ENCODE results near the gene CANX.

CANX gene

DNA sequence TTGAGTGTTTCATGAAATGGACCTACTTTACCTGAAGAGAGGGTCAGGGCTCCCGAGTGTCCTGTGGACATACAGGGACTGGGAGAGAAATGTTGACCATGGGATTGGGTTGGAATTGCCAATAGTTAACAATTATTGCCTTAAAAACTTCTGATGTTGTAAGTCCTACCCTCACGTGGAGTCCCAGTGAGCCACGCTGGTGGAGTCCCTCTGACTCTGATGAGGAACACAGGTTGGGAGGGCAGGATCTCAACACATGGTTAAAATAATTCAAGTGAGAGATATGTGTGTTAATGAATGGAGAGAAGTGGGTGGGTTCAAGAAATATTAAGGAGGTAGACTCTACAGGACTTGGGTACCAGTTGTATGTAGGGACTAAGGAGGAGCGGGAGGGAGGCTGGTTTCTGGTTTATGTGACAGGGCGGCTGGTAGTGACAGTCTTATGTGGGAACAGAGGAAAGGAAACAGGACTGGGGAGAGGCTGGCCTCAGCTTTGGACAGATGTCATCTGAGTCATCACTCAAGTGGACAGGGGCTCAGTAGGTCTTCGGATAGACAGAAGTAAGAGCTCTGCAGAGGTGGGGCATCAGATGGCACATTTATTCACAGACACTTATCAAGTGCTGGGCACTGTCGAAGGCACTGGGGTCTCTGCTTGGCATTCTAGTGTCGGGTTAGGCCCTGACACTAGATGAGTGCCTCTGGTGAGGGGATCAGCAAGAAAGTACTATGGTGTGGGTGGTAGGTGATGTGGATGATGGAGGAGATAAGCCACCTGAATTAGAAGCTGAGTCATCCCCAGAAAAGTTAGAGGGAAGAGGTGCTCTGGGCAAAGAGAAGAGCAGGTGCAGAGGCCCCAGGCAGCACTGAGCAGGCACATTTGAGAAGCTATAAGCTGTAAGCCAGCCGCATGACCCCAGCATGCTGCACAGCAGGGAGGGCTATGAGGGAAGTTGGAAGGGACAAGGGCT lies 61.1 kb downstream of the CANX start:
- DNase-seq = peak; percentile 33

- no peak for DNase-seq
Measured at GRCh38 chr5:179762079-179762780, 63.5 kb downstream of the CANX start.

- no peak for DNase-seq
Measured at GRCh38 chr5:179762781-179763176, 64.0 kb downstream of the CANX start.

GRCh38 chr5:179763215-179763945 lies 64.6 kb downstream of the CANX start:
- DNase-seq = peak; percentile 42 to 53

GRCh38 chr5:179764056-179764455 lies 65.3 kb downstream of the CANX start:
- DNase-seq = no peak

- DNase-seq = no peak
Measured at GRCh38 chr5:179765400-179765799, 66.6 kb downstream of the CANX start.

DNA sequence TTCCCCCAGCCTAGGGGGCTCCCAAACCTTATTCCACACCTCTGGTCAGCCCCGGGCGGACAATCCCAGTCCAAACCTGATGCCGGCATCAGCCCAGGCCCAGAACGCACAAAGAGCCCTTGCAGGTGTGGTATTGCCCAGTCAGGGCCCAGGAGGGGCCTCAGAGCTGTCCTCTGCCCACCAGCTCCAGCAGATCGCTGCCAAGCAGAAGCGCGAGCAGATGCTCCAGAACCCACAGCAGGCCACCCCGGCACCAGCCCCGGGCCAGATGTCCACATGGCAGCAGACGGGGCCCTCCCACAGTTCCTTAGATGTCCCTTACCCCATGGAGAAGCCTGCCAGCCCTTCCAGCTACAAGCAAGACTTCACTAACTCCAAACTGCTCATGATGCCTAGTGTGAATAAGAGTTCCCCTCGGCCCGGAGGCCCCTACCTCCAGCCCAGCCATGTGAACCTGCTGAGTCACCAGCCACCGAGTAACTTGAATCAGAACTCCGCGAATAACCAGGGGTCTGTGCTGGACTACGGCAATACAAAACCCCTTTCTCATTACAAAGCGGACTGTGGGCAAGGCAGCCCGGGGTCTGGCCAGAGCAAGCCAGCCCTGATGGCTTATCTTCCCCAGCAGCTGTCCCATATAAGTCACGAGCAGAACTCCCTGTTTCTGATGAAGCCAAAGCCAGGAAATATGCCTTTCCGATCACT lies 67.4 kb downstream of the CANX start:
- DNase-seq = no peak

DNA sequence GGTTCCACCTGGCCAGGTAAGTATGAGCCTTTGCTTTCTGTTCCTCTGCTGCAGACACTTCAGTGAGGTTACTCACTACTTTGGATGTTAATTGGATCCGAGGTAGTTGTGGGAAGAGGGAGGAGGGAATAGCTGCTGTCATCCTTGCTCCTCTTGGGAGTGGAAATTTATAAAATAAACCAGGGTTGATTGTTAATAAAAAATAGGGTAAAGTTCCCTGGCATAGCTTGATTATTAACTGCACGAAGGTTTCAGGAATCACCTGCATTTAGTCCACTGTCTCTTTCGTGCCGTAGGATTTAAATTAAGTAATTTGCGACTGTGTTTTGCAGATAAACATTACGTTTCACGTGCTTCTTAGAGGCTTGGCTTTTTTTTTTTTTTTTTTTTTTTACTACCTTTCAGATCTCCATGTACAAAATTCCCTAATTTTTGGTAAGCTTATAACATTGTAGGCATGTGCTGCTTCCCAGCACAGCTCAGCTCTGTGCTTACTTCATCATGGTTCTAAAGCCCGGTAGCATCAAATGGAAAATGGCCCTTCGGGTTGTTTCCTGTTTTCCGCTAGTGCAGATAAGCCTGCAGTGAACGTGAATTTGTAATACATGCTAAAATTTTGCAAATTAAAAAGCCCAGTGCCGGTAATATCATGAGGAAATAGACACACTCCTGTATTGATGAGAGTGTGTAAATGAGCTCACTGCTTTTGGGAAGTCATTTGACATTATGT lies 68.1 kb downstream of the CANX start:
- no peak for DNase-seq

GRCh38 chr5:179767496-179768100 lies 68.8 kb downstream of the CANX start:
- DNase-seq = no peak

DNA sequence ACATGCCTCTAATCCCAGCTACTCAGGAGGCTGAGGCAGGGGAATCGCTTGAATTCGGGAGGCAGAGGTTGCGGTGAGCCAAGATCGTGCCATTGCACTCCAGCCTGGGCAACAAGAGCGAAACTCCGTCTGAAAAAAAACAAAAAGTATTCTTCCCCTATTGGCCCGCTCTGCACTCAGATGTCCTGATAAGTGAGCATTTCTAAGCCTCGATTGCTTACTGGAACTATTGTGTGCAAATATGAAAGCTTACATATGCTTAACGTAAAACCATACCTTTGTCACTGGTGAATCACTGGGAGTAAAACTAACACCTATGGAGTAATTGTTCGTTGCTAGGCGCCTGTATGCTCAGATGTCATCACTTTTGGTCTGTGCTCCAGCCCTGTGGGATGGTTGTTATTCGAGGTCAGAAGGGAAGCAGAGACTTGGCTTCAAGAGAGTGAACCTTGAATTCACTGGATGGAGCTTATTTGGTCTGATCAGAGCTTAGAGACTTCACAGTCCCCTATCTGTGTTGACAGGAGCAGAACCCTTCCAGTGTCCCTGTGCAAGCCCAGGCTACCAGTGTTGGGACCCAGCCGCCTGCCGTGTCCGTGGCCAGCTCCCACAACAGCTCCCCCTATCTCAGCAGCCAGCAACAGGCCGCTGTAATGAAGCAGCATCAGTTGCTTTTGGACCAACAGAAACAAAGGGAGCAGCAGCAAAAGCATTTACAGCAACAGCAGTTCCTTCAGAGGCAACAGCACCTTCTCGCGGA lies 69.7 kb downstream of the CANX start:
- DNase-seq = no peak

DNA sequence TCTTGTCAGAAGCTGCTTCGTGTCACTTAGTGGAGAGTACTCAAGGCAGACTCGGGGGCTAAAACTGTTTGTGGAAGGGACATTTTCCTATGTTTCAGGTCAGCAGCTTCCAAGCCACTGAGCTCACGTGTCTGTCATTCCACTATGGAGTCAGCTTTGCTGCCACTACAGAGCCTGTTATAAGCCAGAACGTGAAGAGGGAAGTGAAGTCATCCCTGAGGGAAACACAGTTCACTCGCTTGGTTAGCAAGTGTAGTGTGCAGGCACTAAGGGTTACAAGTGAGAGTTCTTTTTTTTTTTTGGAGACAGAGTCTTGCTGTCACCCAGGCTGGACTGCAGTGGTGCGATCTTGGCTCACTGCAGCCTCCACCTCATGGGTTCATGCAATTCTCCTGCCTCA lies 70.5 kb downstream of the CANX start:
- DNase-seq = no peak

GRCh38 chr5:179769796-179770195 lies 71.0 kb downstream of the CANX start:
- DNase-seq = no peak

GRCh38 chr5:179771311-179771895 lies 72.6 kb downstream of the CANX start:
- DNase-seq = no peak

GRCh38 chr5:179772351-179772750 lies 73.6 kb downstream of the CANX start:
- DNase-seq = no peak

GRCh38 chr5:179773686-179774040 lies 74.9 kb downstream of the CANX start:
- no peak for DNase-seq

GRCh38 chr5:179774442-179774841 lies 75.7 kb downstream of the CANX start:
- no peak for DNase-seq

DNA sequence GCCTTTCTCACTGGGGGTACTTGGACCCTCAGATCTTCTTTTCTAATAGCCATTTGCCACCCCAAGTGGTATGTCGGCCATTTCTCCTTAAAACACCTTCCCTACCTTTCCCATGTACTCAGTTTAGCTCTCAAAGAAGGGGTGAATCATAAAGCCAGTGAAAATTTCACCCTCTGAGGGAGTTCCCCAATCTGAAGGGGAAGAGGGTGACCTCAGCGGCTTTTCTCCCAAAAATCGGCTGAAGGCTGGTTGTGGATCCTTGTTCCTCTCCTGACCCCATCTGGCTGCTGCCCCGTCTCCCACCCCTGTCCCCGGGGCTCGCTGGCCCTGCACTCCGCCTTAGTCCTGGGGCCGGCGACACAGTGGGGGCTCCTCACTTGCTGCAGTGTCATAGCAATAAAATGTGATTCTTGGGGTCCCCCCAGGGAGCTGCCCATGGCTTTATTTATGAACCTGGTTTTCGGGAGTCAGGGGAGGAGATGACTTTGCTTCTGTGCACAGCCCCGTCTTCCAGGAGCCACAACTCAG lies 77.7 kb downstream of the CANX start:
- DNase-seq = no peak

GRCh38 chr5:179777456-179777855 lies 78.7 kb downstream of the CANX start:
- DNase-seq = no peak

DNA sequence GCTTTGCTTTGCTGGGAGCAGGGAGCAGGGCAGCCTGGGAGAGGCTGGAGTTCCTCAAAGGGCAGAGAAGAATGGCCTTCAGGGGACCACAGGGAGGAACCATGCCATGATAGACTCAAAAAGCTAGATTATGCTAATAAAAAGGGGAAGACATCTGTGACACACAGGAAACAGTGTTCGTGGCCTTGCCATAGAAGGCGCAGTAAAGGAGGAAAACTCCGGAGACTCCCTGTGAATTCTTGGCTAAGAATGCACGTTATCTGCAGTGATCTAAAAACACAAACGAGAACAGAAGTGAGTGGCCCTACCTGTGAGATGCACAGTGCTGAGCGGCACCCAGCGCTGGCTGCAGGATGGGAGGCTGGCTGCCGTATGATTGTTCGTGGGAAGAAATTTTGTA lies 79.1 kb downstream of the CANX start:
- DNase-seq = no peak

- no peak for DNase-seq
Measured at GRCh38 chr5:179778591-179778990, 79.8 kb downstream of the CANX start.

All from activated CD4-positive, alpha-beta T cell treated with anti-CD3 and anti-CD28 coated beads for 4 hours (primary cell).